Activated CD8-positive, alpha-beta memory T cell treated with anti-CD3 and anti-CD28 coated beads for 24 hours (primary cell): ENCODE results near the gene ERCC8.

Experiments
- DNase-seq: peaks from one replicate; pipeline ENCODE4 v3.0.0-alpha.2; 2020

The ERCC8 gene

GRCh38 chr5:60833520-60833919 is 111.3 kb downstream of the ERCC8 start:
- DNase-seq: no peak

GRCh38 chr5:60830581-60831127 is 114.2 kb downstream of the ERCC8 start:
- DNase-seq: no peak

GRCh38 chr5:60829490-60830266 is 115.2 kb downstream of the ERCC8 start:
- DNase-seq: no peak

GRCh38 chr5:60827201-60827600 is 117.7 kb downstream of the ERCC8 start:
- no peak for DNase-seq

GRCh38 chr5:60826653-60827052 is 118.2 kb downstream of the ERCC8 start:
- DNase-seq: no peak
